GM18858 (cell line): Measurements from ENCODE around the gene NPPC.
"Not testable (repeated sequence)": the region's sequence is repeated elsewhere in the genome, so short reads cannot be mapped to it uniquely, and the experiment has no call there.

ENCODE experiments used
- ATAC-seq: cut with Tn5 transposase; IDR thresholded peaks from one replicate; pipeline ENCODE4 v1.9.1; 2021; ENCODE audit not compliant: unreplicated experiment

NPPC gene

DNA sequence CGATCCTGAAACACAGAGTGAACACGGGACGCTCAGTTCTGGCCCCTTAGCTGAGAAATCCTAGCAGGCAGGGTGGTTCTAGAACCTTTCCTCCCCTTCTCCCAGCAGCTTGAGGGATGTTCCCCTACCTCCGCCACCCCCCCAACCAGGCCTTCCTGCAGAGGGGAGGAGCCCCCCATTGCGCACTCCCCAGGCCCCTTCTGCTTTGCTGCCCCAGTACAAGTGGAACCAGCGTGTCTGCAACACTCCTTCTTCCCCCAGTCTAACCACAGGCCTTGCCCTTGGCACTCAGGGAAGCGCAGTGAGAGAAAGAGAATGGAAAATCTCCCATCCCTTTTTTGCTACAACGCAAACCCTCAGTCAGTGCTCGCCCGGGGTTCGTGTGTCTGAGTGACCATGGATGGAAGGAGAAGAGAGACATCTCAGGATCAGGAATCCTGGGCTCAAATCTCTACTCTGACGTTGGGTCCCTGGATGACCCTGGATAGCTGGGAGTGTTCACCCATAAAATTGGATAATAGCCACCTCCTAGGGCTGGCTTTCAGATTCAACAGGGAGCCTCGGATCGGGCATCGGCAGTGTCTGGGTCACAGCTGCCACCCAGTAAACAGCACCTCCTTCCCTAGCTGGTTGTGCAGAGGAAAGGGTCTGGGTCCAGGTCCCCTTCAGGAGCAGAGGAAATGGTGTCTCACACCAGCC, 3.7 kb downstream of the NPPC start:
- no peak for ATAC-seq

DNA sequence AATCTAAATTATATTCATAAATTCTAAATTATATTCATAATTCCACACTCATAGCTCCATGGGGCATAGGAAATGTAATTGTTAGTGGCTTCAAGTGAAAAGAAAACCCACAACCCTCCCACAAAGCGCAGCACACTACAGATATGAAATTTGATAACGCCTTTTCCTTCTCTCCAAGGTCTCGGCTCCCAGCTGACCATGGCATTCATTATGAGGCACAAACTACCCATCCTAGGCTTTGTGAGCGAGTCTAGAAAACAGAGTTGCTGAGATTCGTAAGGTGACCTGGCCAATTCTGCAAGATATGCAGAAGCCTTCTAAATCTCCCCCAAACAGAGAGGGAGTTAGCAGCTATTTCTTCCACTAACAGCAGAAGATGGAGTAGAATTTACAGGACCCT, 5.4 kb downstream of the NPPC start:
- ATAC-seq, result no peak

- no peak for ATAC-seq
These were observed 5.8 kb downstream of the NPPC start for GRCh38 chr2:231920366-231920765.

GRCh38 chr2:231919341-231920035, 6.7 kb downstream of the NPPC start:
- no peak for ATAC-seq

- ATAC-seq, result no peak
These were observed 7.5 kb downstream of the NPPC start for GRCh38 chr2:231918501-231919330.

DNA sequence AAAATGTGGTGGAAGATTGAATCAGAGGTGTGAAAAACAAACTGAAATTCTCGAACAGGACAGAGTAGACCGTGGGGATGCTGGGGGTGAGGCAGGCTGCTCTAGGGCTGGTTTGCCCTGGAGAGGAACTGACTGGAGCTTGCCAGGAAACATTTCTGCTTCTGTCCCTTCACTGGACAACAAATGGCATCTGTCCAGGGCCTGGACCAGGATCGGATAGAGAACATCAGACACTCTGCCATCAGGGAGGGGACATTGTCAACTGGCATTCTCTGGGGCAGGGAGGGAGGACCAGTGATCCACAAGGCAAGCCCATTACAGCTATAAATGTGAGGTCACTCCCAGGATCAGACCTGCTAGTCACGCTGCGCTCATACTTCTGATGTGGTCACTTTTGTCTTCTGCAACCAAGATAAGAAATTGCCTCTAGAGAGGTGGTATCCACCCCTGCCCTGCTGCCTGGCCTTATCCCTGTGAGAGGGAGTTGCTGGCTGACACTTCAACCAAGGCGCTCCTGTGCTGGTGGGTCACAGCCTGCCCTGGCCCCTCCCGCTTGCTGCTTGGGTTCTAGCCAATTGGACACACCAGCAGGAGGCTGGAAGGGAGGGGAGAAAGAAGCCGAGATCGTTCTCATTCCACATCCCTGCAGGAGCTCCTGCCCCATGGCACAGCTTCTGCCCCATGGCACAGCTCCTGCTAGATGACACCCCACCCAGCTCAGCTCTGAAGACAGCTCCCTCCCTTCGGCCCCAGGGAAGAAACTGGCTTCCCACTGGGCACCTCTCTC, 8.7 kb downstream of the NPPC start:
- no peak for ATAC-seq

- no peak for ATAC-seq
These were observed 12.0 kb downstream of the NPPC start for GRCh38 chr2:231914077-231914690.

- ATAC-seq, result no peak
These were observed 14.8 kb downstream of the NPPC start for GRCh38 chr2:231911381-231911780.

DNA sequence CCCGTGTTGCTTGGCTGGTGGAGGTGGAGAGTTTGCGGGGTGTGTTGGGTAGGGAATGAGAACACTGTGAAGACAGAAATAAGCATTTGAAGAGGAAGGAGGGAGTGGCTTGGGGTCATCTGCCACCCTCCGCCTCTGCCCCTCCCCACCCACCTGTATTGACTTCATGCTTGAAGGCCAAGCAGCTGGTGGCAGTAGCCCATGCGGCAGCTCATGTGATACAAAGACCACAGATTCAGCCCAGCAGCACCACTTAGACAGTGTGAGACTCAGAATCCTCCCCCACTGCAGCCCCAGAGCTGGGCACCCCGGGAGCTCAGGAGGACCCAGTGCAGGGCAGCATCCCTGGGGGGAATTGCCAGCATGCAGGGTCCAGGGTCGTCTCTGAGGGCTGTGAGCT, 15.4 kb downstream of the NPPC start:
- ATAC-seq, result no peak

DNA sequence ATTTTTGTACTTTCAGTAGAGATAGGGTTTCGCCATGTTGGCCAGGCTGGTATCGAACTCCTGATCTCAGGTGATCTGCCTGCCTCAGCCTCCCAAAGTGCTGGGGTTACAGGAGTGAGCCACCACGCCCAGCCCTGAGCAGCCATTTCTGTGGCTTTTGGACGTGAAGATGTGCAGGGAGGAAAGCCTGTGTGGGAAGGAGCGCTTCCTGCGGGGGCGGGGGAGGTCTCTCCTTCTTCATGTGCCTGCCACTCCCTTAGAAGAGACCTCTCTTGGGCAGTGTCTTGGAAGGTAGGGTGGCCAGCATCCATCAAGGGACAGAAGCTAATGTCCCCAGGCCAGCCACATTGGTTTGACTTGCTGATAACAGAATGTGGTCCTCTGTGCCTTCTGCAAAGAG, 16.0 kb downstream of the NPPC start:
- not testable (repeated sequence) for ATAC-seq

- no peak for ATAC-seq
These were observed 16.6 kb downstream of the NPPC start for GRCh38 chr2:231909631-231910030.

DNA sequence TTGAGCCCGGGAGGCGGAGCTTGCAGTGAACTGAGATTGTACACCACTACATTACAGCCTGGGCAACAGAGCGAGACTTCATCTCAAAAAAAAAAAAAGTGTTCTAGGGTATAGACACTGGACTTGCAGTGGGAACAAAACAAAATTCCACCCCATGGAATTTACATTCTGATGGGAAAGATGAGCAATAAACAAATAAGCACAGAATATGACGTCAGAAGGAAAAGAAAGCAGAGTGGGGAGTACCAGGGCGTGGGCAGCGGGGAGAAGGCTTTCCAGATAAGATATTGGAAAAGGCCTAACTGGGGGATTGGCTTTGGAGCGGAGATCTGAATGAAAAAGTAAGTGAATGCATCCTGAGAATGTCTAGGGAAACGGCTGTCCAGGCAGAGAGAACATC, 17.6 kb downstream of the NPPC start:
- no peak for ATAC-seq

GRCh38 chr2:231907765-231908164, 18.4 kb downstream of the NPPC start:
- no peak for ATAC-seq

DNA sequence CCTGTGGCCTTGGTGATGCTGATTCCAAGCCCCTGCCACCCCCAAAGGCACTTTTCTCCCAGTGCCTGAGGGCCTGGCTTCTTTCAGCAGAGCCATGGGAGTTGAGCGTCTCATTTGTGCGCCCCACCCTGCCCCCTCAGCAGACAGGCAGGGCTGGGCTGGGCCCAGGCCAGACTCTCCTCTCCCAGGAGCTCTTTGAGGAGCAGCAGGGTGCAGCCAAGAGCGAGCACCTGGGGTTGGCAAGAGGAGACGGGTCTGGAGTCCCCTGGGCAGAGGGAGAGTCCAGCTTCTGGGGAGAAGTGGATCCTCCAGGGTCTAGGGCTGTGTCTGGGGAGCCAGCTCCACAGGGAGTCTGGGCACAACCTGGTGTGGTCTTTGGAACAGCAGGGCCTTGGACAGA, 21.2 kb downstream of the NPPC start:
- no peak for ATAC-seq

DNA sequence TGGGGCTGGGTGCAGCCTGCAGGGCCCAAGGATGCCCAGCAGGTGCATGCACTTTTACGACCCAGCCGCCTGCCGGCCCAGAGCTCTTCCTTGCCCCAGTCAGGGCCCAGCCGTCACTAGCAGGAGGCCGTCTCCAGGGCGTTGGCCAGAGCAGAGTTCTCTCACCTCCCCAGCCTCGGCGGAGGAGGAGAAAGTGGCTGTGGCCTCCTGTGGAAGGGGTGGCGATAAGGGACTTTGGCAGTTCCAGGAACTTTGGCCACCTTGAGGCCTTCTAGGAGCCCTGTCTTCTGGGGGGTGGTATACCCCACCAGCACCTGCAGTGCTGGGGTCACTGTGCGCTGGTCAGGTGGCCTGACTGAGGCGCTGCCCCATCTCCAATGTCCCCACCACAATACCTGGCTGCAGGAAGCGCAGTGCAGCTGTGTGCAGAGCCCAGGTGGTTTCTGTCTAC, 22.0 kb downstream of the NPPC start:
- ATAC-seq, result no peak

GRCh38 chr2:231902598-231902997, 23.6 kb downstream of the NPPC start:
- ATAC-seq, result no peak

GRCh38 chr2:231900972-231901371, 25.2 kb downstream of the NPPC start:
- no peak for ATAC-seq

DNA sequence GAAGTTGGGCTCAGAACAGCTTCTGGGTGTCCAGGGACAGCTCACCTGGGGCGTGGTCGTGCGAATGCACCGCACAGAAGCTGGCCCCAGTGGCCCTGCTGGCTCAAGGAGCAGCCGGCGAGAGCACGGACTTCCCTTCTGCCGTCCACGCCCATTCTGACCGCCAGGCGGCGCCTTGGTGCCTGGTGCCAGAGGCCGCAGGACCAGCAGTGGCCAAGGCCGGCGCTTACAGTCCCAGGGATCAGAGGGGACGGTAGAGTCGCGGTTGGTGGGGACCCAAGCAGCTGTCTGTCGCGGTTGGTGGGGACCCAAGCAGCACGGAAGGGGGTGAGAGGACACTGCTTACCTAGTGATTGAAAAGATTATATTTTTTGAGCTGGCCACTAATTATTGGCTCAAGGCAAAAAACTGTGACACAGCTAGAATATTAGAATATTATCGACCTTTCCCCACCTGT, 25.7 kb downstream of the NPPC start:
- no peak for ATAC-seq

- no peak for ATAC-seq
These were observed 31.4 kb downstream of the NPPC start for GRCh38 chr2:231894566-231895380.

- no peak for ATAC-seq
These were observed 34.7 kb downstream of the NPPC start for GRCh38 chr2:231891514-231891905.
